HL-60/S4 (cell line): ENCODE data around the gene TJP1.
"Not testable (repeated sequence)": the region's sequence is repeated elsewhere in the genome, so short reads cannot be mapped to it uniquely, and the experiment has no call there.

Experiments
- in situ Hi-C: fragments of 300-500 bp; cut with MboI; formaldehyde crosslinking; loops from 2 replicates; pipeline ENCODE4 v1.14.3; 2022; ENCODE audit warnings: low sequenced_read_pairs

The TJP1 gene

GRCh38 chr15:29800491-29801366 is 21.5 kb downstream of the TJP1 start:
- in situ Hi-C loops = no loop called here

- in situ Hi-C loops = no loop called here
Observed at GRCh38 chr15:29799859-29800258, 22.4 kb downstream of the TJP1 start.

- in situ Hi-C loops = no loop called here
Observed at GRCh38 chr15:29795610-29796009, 26.7 kb downstream of the TJP1 start.

GRCh38 chr15:29792426-29793159 is 29.7 kb downstream of the TJP1 start:
- in situ Hi-C loops = no loop called here

- in situ Hi-C loops = no loop called here
Observed at GRCh38 chr15:29790607-29791006, 31.7 kb downstream of the TJP1 start.

- in situ Hi-C loops = no loop called here
Observed at GRCh38 chr15:29789871-29790270, 32.4 kb downstream of the TJP1 start.

- in situ Hi-C loops = no loop called here
Observed at GRCh38 chr15:29788433-29789034, 33.7 kb downstream of the TJP1 start.

- in situ Hi-C loops = no loop called here
Observed at GRCh38 chr15:29787767-29788166, 34.5 kb downstream of the TJP1 start.

GRCh38 chr15:29785642-29786041 is 36.6 kb downstream of the TJP1 start:
- in situ Hi-C loops = no loop called here

GRCh38 chr15:29785136-29785535 is 37.1 kb downstream of the TJP1 start:
- in situ Hi-C loops = no loop called here

- in situ Hi-C loops = no loop called here
Observed at GRCh38 chr15:29784413-29784812, 37.9 kb downstream of the TJP1 start.

GRCh38 chr15:29782816-29783215 is 39.5 kb downstream of the TJP1 start:
- in situ Hi-C loops = not testable (repeated sequence)

- in situ Hi-C loops = no loop called here
Observed at GRCh38 chr15:29778382-29778781, 43.9 kb downstream of the TJP1 start.

GRCh38 chr15:29776859-29777258 is 45.4 kb downstream of the TJP1 start:
- in situ Hi-C loops = no loop called here

- in situ Hi-C loops = no loop called here
Observed at GRCh38 chr15:29774900-29775299, 47.4 kb downstream of the TJP1 start.

- in situ Hi-C loops = no loop called here
Observed at GRCh38 chr15:29773816-29774215, 48.5 kb downstream of the TJP1 start.

GRCh38 chr15:29773000-29773399 is 49.3 kb downstream of the TJP1 start:
- in situ Hi-C loops = no loop called here

GRCh38 chr15:29770796-29771195 is 51.5 kb downstream of the TJP1 start:
- in situ Hi-C loops = no loop called here

GRCh38 chr15:29765898-29766527 is 56.3 kb downstream of the TJP1 start:
- in situ Hi-C loops = no loop called here

- in situ Hi-C loops = no loop called here
Observed at GRCh38 chr15:29765234-29765841, 56.9 kb downstream of the TJP1 start.

GRCh38 chr15:29759596-29759995 is 62.7 kb downstream of the TJP1 start:
- in situ Hi-C loops = no loop called here
